ENCODE results near the gene PRKCG. TPM values are rescaled to one million over a fixed set of nuclear protein-coding genes. Genes with fewer than 3 reads are reported as not detected.

The PRKCG gene
- total RNA-seq, 1 experiment from 2014 or later = not detected

DNA sequence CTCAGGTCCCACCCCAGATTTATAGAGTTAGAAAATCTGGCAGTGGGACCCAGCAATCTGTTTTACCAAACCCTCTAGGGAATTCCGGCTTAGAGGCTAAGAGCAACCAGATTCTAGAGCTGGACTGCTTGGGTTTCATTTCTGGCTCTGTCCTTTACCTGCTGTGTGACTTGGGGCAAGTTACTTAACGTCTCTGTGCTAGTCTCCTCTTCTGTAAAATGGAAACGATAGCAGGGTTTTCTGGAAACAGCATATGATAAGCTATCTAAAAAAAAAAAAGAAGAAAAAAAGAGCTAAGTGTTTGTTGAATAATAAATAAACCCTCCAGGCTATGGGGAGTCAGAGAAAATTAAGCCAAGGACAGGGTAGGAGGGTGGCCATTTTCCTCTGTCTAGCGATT lies 15.5 kb downstream of the PRKCG start:
- no peaks in the 10 kb centered on the region for H3K9me3 ChIP-seq (replicated peaks)
- no peaks in the 10 kb centered on the region for H3K4me1 ChIP-seq (replicated peaks)
- no peak overlapping the region for H3K4me3 ChIP-seq
- DNase-seq (ENCODE audit: low read depth in 1 of 2, low spot score in 2 of 2) = no peak
- H3K36me3 ChIP-seq = no peaks in the 10 kb centered on the region
- peaks cover 21% of the 10 kb centered on the region; the same call in 1 of the 2 replicates for H3K27me3 ChIP-seq (replicated peaks)
- H3K27ac ChIP-seq = no peak overlapping the region

DNA sequence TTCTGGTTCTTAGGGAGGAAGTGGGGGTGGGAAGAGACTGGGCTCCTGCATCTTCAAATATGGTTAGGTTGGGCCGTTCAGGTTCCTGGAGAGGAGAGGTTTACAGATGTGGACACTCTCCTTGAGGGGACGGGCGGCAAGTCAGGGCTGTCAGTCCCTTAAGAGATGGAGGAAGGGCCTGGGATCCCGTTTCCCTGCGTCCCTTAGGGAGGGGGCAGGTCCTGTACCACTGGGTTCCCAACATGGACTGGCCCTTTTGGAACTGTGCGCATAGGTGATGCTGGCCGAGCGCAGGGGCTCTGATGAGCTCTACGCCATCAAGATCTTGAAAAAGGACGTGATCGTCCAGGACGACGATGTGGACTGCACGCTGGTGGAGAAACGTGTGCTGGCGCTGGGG lies 16.2 kb downstream of the PRKCG start:
- Histone ChIP-seq H3K27ac (no peak overlapping the region), H3K36me3 (no peaks in the 10 kb centered on the region), H3K9me3 (replicated peaks) (no peaks in the 10 kb centered on the region)

DNA sequence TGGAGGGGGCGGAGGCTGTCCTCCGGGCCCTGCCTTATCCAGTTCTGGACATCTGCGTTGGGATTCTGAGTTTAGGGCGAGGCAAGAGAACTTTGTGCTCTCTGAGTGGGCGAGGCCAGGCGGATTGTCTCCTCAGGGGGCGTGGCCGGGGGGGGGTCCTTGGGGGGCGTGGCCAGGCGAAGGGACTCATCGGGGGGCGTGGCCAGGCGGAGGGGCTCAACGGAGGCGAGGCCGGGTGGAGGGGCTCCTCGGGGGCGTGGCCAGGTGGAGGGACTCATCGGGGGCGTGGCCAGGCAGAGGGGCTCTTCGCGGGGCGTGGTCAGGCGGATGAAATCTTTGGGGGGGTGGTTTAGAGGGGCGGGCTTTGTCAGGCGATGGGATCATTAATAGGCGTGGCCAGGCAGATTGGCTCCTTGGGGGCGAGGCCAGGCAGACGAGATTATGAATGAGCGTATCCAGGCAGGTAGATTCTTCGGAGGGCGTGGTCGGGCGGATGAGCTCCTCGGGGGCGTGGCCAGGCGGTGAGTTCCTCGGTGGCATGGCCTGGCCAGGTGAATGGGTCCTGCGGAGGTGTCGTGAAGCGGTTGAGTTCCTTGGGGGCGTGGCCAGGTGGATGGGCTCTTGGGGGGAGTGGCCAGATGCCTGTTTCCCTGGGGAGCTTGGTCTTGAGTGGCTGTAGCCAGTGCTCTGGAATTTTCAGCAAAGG lies 16.8 kb downstream of the PRKCG start:
- Histone ChIP-seq H3K27ac (no peak overlapping the region), H3K27me3 (replicated peaks) (peaks cover 10% of the 10 kb centered on the region; the same call in 1 of the 2 replicates), H3K4me1 (replicated peaks) (no peaks in the 10 kb centered on the region), H3K4me3 (no peak overlapping the region), H3K36me3 (no peaks in the 10 kb centered on the region), H3K9me3 (replicated peaks) (no peaks in the 10 kb centered on the region)
- no peak for DNase-seq (ENCODE audit: low read depth in 1 of 2, low spot score in 2 of 2)

More for the DNA sequence above, 16.2 kb downstream of the PRKCG start:
- DNase-seq (ENCODE audit: low read depth in 1 of 2, low spot score in 2 of 2) = no peak
- Histone ChIP-seq H3K4me3 (no peak overlapping the region), H3K4me1 (replicated peaks) (no peaks in the 10 kb centered on the region), H3K27me3 (replicated peaks) (peaks cover 16% of the 10 kb centered on the region; the same call in 1 of the 2 replicates)

DNA sequence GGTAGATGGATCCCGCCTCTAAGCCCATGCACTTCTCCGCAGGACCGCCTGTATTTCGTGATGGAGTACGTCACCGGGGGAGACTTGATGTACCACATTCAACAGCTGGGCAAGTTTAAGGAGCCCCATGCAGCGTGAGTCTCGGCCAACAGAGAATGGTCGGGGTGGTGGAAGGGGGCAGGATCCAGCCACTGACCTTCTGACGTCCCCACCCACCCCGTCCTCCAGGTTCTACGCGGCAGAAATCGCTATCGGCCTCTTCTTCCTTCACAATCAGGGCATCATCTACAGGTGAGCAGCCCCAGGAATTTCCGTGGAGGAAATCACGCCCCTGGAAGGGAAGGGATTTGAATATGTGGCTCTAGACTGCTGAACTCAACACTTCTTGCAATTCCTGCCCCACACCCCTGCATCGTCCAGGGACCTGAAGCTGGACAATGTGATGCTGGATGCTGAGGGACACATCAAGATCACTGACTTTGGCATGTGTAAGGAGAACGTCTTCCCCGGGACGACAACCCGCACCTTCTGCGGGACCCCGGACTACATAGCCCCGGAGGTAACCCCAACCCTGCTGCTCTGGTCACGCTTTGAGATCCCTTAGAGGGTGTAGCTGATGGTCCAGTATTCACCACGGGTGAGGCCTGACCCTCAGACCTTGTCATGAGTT lies 18.3 kb downstream of the PRKCG start:
- no peak overlapping the region for H3K27ac ChIP-seq
- DNase-seq (ENCODE audit: low read depth in 1 of 2, low spot score in 2 of 2) = no peak
- H3K4me1 ChIP-seq (replicated peaks) = no peaks in the 10 kb centered on the region
- H3K27me3 ChIP-seq (replicated peaks) = peaks cover 13% of the 10 kb centered on the region
- H3K36me3 ChIP-seq = no peaks in the 10 kb centered on the region
- H3K4me3 ChIP-seq = no peak overlapping the region
- no peaks in the 10 kb centered on the region for H3K9me3 ChIP-seq (replicated peaks)

DNA sequence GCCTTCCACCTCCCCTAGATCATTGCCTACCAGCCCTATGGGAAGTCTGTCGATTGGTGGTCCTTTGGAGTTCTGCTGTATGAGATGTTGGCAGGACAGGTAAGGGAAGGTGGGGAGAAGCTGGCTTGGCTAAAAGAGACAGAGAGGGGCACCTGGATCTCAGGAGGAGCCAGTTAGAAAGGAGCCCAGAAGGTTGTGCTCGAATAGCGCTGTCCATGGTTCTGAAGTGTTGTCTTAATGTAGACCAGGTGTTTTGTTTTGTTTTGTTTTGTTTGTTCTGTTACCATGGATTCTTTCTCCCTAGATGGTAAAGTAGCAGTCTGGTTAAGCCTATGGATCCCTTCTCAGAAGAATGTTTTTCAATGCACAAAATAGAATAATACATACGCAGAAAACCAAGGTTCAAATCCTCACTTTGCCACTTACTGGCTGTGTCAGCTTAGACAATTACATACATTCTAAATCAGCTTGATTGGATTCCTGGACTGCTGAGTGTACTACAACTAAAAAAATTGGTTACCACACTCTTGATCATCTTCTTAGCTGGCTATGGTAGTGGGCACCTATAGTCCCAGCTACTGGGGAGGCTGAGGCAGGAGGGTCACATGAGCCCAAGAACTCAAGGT lies 21.2 kb downstream of the PRKCG start:
- H3K27me3 ChIP-seq (replicated peaks) = peaks cover 27% of the 10 kb centered on the region
- H3K9me3 ChIP-seq (replicated peaks) = no peaks in the 10 kb centered on the region; the same call in 1 of the 2 replicates
- peaks cover 14% of the 10 kb centered on the region for H3K4me1 ChIP-seq (replicated peaks)
- H3K27ac ChIP-seq = no peak overlapping the region
- H3K36me3 ChIP-seq = no peaks in the 10 kb centered on the region
- DNase-seq (ENCODE audit: low read depth in 1 of 2, low spot score in 2 of 2) = no peak
- H3K4me3 ChIP-seq = no peak overlapping the region

DNA sequence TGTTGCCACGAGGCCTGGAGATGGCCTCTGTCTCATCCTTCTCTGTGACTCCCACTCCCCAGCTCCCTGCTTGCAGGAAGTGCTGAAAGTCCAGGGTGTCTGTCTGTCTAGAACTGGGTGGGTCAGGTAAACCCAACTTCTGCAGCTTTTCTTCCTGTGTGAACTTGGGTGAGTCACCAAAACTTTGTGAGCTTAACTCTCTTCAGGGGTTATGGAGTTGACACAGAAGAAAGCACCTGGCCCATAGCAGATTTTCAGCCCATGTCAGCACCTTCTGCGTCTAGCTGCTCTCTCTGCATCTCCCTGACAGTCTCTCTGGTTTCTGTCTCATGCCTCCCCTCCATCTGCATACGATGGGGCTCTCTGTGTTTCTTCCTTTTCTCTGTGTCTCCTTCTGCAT lies 22.9 kb downstream of the PRKCG start:
- H3K36me3 ChIP-seq = no peaks in the 10 kb centered on the region
- H3K4me1 ChIP-seq (replicated peaks) = peaks cover 21% of the 10 kb centered on the region
- no peak for DNase-seq (ENCODE audit: low read depth in 1 of 2, low spot score in 2 of 2)
- peaks cover 41% of the 10 kb centered on the region for H3K27me3 ChIP-seq (replicated peaks)
- H3K9me3 ChIP-seq (replicated peaks) = no peaks in the 10 kb centered on the region; the same call in 1 of the 2 replicates
- no peak overlapping the region for H3K27ac ChIP-seq
- no peak overlapping the region for H3K4me3 ChIP-seq

DNA sequence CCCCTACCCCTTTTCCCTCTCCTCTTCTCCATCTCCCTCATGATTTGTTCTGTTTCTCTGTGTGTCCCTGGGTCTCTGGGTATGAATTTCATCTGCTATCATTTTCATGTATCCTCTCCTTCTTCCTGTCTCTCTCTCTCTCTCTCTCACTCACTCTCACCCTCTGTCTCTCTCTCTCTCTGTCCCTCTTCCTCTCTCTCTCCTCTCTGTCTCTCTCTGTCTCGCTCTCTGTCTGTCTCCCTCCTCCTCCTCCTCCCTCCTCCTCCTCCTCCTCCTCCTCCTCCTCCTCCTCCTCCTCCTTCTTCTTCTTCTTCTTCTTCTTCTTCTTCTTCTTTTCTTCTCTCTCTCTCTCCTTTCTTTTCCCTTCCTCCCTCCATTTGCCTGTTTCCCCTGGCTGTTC lies 23.8 kb downstream of the PRKCG start:
- Histone ChIP-seq H3K4me3 (no peak overlapping the region), H3K4me1 (replicated peaks) (peaks cover 21% of the 10 kb centered on the region), H3K9me3 (replicated peaks) (no peaks in the 10 kb centered on the region; the same call in 1 of the 2 replicates), H3K27me3 (replicated peaks) (peaks cover 48% of the 10 kb centered on the region), H3K36me3 (no peaks in the 10 kb centered on the region), H3K27ac (no peak overlapping the region)
- no peak for DNase-seq (ENCODE audit: low read depth in 1 of 2, low spot score in 2 of 2)

DNA sequence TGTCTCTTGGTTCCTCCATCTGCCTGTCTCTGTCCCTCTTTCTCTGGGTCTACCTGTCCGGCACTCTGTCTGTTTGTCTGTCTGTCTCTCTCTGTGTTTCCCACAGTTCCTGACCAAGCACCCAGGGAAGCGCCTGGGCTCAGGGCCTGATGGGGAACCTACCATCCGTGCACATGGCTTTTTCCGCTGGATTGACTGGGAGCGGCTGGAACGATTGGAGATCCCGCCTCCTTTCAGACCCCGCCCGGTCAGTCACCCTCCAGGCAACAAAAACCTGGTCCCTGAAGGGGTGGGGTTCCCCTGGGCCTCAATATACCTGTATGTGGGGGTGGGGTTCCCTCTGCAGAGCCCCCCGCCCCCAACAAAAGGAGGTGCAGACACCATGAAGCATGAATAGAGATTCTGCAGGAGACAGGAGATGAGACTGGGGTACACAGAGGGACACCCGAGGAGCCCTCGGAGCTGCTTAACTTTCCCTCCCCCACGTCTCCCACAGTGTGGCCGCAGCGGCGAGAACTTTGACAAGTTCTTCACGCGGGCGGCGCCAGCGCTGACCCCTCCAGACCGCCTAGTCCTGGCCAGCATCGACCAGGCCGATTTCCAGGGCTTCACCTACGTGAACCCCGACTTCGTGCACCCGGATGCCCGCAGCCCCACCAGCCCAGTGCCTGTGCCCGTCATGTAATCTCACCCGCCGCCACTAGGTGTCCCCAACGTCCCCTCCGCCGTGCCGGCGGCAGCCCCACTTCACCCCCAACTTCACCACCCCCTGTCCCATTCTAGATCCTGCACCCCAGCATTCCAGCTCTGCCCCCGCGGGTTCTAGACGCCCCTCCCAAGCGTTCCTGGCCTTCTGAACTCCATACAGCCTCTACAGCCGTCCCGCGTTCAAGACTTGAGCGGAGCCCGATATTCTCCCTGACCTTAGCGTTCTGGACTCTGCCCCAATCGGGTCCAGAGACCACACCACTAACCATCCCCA lies 24.5 kb downstream of the PRKCG start:
- Histone ChIP-seq H3K4me1 (replicated peaks) (peaks cover 21% of the 10 kb centered on the region), H3K4me3 (no peak overlapping the region), H3K9me3 (replicated peaks) (no peaks in the 10 kb centered on the region; the same call in 1 of the 2 replicates), H3K27me3 (replicated peaks) (peaks cover 48% of the 10 kb centered on the region), H3K27ac (no peak overlapping the region), H3K36me3 (no peaks in the 10 kb centered on the region)
- no peak for DNase-seq (ENCODE audit: low read depth in 1 of 2, low spot score in 2 of 2)

DNA sequence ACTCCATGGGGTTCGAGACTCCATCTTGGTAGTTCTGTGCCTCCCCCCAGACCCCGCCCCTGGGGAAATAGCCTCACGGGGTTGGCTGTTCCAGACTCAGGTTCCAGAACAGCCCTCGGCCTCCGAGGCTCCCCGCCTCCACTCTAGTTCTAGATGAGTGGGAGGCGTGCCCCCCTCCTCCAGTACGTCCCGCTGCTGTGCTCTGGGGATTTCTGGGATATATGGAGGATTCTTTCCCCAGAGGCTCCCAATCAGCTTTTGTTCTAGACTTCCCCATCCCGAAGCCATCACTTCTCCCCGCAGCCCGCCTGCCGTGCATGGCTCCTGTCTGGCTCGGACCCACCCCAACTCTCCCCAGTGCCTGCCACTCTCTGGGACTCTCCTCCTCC lies 25.2 kb downstream of the PRKCG start:
- Histone ChIP-seq H3K4me1 (replicated peaks) (peaks cover 21% of the 10 kb centered on the region), H3K4me3 (no peak overlapping the region), H3K27me3 (replicated peaks) (peaks cover 53% of the 10 kb centered on the region), H3K27ac (no peak overlapping the region), H3K36me3 (no peaks in the 10 kb centered on the region), H3K9me3 (replicated peaks) (no peaks in the 10 kb centered on the region; the same call in 1 of the 2 replicates)
- no peak for DNase-seq (ENCODE audit: low read depth in 1 of 2, low spot score in 2 of 2)

DNA sequence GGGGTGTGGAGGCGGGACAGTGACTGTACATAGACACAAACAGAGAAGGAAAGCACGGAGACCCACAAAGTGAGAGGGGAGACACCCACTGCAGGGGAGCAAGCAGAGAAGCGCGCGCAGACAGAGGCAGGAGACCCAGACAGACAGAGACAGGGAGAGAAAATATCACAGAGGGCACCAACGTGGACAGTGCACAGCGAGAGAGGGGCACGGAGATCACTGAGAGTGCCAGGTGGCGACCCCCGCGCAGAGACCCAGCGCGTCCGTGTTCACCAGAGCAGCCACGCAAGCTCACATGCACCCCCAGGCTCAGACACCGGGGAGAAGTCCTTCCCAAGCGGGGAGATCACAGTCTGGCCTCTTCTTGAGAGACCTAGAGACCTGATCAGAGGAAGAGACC lies 25.7 kb downstream of the PRKCG start:
- H3K4me1 ChIP-seq (replicated peaks) = peaks cover 21% of the 10 kb centered on the region
- no peak for DNase-seq (ENCODE audit: low read depth in 1 of 2, low spot score in 2 of 2)
- H3K4me3 ChIP-seq = no peak overlapping the region
- H3K9me3 ChIP-seq (replicated peaks) = no peaks in the 10 kb centered on the region; the same call in 1 of the 2 replicates
- no peaks in the 10 kb centered on the region for H3K36me3 ChIP-seq
- no peak overlapping the region for H3K27ac ChIP-seq
- H3K27me3 ChIP-seq (replicated peaks) = peaks cover 55% of the 10 kb centered on the region

DNA sequence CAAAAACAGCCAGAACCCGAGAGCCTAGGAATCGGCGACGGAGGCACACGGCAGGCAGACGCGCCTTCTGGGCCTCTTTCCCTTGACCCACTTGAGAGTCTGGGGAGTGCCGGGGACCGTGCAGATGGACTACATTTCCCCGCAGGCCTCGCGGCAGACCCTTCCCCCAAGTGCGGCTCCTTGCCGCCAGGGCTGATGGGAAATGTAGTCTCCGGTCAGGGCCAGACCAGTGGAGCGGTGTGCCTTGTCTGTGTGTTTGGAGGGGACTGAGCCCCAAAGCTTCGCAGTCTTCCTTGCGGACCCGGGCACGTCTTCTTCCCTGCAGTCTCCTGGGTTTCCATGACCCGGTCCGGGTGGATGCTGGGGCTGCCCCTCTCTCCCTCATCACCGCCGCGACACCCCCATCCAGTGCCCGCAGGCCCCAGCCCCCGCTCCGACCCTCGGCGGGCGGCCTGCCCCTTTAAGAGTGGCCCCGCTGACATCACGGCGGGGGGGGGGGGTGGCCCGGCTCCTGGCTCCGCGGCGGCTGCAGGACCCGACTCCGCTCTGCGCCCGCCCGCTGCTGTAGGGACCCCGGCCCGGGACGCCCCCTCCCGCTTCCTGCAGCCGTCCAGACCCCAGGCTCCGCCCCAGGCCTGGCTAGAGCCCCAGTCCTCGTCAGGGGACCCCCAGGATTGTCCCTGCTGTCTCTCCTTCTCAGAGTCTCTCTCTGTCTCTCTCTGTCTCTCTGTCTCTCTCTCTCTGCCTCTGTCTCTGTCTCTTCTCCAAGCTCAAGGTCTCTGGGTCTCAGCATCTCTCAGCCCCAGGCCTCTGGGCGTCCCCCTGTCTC lies 26.3 kb downstream of the PRKCG start:
- Histone ChIP-seq H3K4me1 (replicated peaks) (peaks cover 21% of the 10 kb centered on the region), H3K27ac (no peak overlapping the region), H3K9me3 (replicated peaks) (no peaks in the 10 kb centered on the region; the same call in 1 of the 2 replicates), H3K27me3 (replicated peaks) (peaks cover 55% of the 10 kb centered on the region), H3K36me3 (no peaks in the 10 kb centered on the region), H3K4me3 (no peak overlapping the region)
- no peak for DNase-seq (ENCODE audit: low read depth in 1 of 2, low spot score in 2 of 2)

DNA sequence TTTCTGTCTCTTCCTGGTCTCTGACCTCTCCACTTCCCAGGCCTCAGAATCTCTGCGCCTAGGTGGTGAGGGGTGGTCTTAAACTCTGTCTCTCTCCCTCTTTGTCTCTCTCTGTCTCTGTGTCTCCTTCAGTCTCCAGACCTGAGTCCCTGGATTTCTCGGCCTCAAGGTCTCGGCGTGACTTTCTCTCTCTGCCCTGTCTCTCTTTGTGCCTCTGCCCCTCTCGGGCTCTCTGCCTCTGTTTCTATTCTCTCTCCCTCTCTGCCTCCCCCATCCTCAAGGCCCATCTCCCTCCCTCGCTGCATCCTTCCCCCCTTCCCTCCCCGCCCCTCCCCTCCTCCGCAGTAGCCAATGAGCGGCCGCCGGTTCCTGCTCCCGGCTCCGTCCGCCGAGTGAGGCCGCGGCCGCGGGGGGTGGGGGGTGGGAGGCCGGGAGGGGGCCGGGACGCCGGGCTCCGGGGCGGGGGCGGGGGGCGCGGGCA lies 27.0 kb downstream of the PRKCG start, which contains the start of gene CACNG7:
TSS of gene CACNG7 (plus strand) at position 344 of the 481 bp plus-strand sequence. CDS start 3,554 bp downstream, outside the sequence.
- Histone ChIP-seq H3K4me1 (replicated peaks) (peaks cover 21% of the 10 kb centered on the region), H3K4me3 (no peak within 1 kb of the TSS), H3K27me3 (replicated peaks) (peaks cover 55% of the 10 kb centered on the region), H3K9me3 (replicated peaks) (no peaks in the 10 kb centered on the region; the same call in 1 of the 2 replicates), H3K36me3 (no peaks in the 10 kb centered on the region), H3K27ac (no peak within 1 kb of the TSS)
- no peak for DNase-seq (ENCODE audit: low read depth in 1 of 2, low spot score in 2 of 2)

Data from SJSA1 (cell line).